A549 (cell line): ENCODE results near the gene NETO2. TPM values are rescaled to one million over a fixed set of nuclear protein-coding genes. Genes with fewer than 3 reads are reported as not detected.
"Not testable (repeated sequence)": the region's sequence is repeated elsewhere in the genome, so short reads cannot be mapped to it uniquely, and the experiment has no call there.

Experiments used
- ATAC-seq, 2 experiments: fragments of 200-7000 bp in 1 of 2; fragments of >200 bp in 1 of 2; cut with Nextera tagmentation in 1 of 2; cut with Tn5 transposase in 1 of 2; 3 replicates each; pipeline versions ENCODE4 v1.8.0 to v1.9.1; 2018 to 2020; ENCODE audit warnings: mild to moderate bottlenecking in 1 of 2, moderate library complexity in 1 of 2
- CTCF ChIA-PET: fragments of 300-600 bp; sonication (Branson Sonifier 250); formaldehyde crosslinking; extraction: SDS; loops from one replicate; lab custom pipeline; 2021; ENCODE audit warnings: antibody characterized with exemption, inconsistent platforms; lab: Yijun Ruan, JAX
- POLR2A ChIA-PET: fragments of 350-600 bp; formaldehyde crosslinking; extraction: SDS; loops from one replicate; lab custom pipeline; 2021; ENCODE audit warnings: antibody characterized with exemption, inconsistent platforms; lab: Yijun Ruan, JAX
- DNase-seq, 2 experiments: peaks; one replicate each; pipeline versions ENCODE4 v3.0.0 to v3.0.0-alpha.2; 2011 to 2016; ENCODE audit warnings: low read depth in 1 of 2, low spot score in 1 of 2
- FAIRE-seq: peaks from 2 replicates; lab custom pipeline; 2011; peaks lifted over from hg19 to GRCh38; lab: Jason Lieb, UNC
- H3K27ac ChIP-seq, 2 experiments: fragments of >200 bp; sonication (Bioruptor Twin); formaldehyde crosslinking; 3 replicates each; pipeline ENCODE4 v1.5.1; 2016 to 2017
- H3K4me1 ChIP-seq: fragments of >200 bp; sonication (Bioruptor Twin); formaldehyde crosslinking; 3 replicates; pipeline ENCODE4 v1.6.1; 2016
- H3K4me2 ChIP-seq: fragments of >200 bp; sonication (Bioruptor Twin); formaldehyde crosslinking; 3 replicates; pipeline ENCODE4 v1.6.1; 2016
- H3K4me3 ChIP-seq: fragments of >200 bp; sonication (Bioruptor Twin); formaldehyde crosslinking; 3 replicates; pipeline ENCODE4 v1.5.1; 2016
- H3K9me3 ChIP-seq: fragments of >200 bp; sonication (Bioruptor Twin); formaldehyde crosslinking; 3 replicates; pipeline ENCODE4 v1.6.1; 2016
- CBX2 ChIP-seq: fragments of 200-600 bp; sonication (generic); IDR thresholded peaks from 2 replicates; pipeline ENCODE4 v1.6.1; 2016; ENCODE audit warnings: low read depth, mild to moderate bottlenecking, borderline replicate concordance
- CBX8 ChIP-seq: fragments of 200-600 bp; sonication (generic); IDR thresholded peaks from 2 replicates; pipeline ENCODE4 v1.6.1; 2016
- CEBPB ChIP-seq, 2 experiments: fragments of >200 bp in 1 of 2; sonication (Bioruptor Twin) in 1 of 2; formaldehyde crosslinking in 1 of 2; IDR thresholded peaks; 2 replicates each; pipeline ENCODE4 v1.6.1; 2012 to 2016
- EHF ChIP-seq: fragments of 250-450 bp; sonication (Bioruptor Pico); IDR thresholded peaks from 2 replicates; pipeline ENCODE4 v1.5.0; 2020; ENCODE audit warnings: mild to moderate bottlenecking
- EP300 ChIP-seq, 2 experiments: fragments of >200 bp; sonication (Bioruptor Twin); formaldehyde crosslinking; IDR thresholded peaks; 2 replicates in 1 of 2; 3 replicates in 1 of 2; pipeline ENCODE4 v1.6.1; 2016 to 2017
- FOSL2 ChIP-seq, 2 experiments: fragments of 450-650 bp in 1 of 2; fragments of >200 bp in 1 of 2; sonication (Bioruptor Twin) in 1 of 2; formaldehyde crosslinking; IDR thresholded peaks; 2 replicates each; pipeline versions ENCODE4 v1.5.0 to v1.6.1; 2016 to 2020; ENCODE audit warnings: mild to moderate bottlenecking in 1 of 2, moderate library complexity in 1 of 2
- FOXS1 ChIP-seq: fragments of 250-450 bp; sonication (Bioruptor Pico); IDR thresholded peaks from 2 replicates; pipeline ENCODE4 v1.5.0; 2020; ENCODE audit warnings: mild to moderate bottlenecking, moderate library complexity
- HDAC2 ChIP-seq: fragments of 200-600 bp; sonication (generic); IDR thresholded peaks from 2 replicates; pipeline ENCODE4 v1.6.1; 2016
- HOXB13 ChIP-seq: fragments of 250-450 bp; sonication (Bioruptor Pico); IDR thresholded peaks from 2 replicates; pipeline ENCODE4 v1.5.0; 2020; ENCODE audit warnings: low read depth, mild to moderate bottlenecking, moderate library complexity
- KDM5A ChIP-seq: fragments of 200-600 bp; sonication (generic); IDR thresholded peaks from 2 replicates; pipeline ENCODE4 v1.6.1; 2016; ENCODE audit warnings: antibody characterized with exemption, mild to moderate bottlenecking
- MAFK ChIP-seq: fragments of 450-650 bp; IDR thresholded peaks from 2 replicates; pipeline ENCODE4 v1.6.1; 2014; ENCODE audit not compliant: partially characterized antibody
- MYC ChIP-seq: IDR thresholded peaks from 2 replicates; pipeline ENCODE4 v1.6.1; 2012; ENCODE audit warnings: mild to moderate bottlenecking, inconsistent platforms, low read length, improper control_type of control experiment, borderline replicate concordance
- NR3C1 ChIP-seq: fragments of >200 bp; sonication (Bioruptor Twin); formaldehyde crosslinking; IDR thresholded peaks from 3 replicates; pipeline ENCODE4 v1.6.1; 2017
- RARB ChIP-seq: fragments of 250-450 bp; sonication (Bioruptor Pico); IDR thresholded peaks from 2 replicates; pipeline ENCODE4 v1.8.0; 2021; ENCODE audit warnings: mild to moderate bottlenecking, moderate library complexity
- RCOR1 ChIP-seq: fragments of 150-350 bp; IDR thresholded peaks from 2 replicates; pipeline ENCODE4 v1.6.1; 2014; ENCODE audit warnings: antibody characterized with exemption, low read length, low read depth
- RNF2 ChIP-seq: fragments of 200-600 bp; sonication (generic); IDR thresholded peaks from 2 replicates; pipeline ENCODE4 v1.6.1; 2016; ENCODE audit warnings: low read depth, mild to moderate bottlenecking, antibody characterized with exemption, moderate library complexity, borderline replicate concordance
- SMC3 ChIP-seq: fragments of >200 bp; sonication (Bioruptor Twin); formaldehyde crosslinking; IDR thresholded peaks from 3 replicates; pipeline ENCODE4 v1.6.1; 2018; ENCODE audit warnings: inconsistent platforms
- TFCP2L1 ChIP-seq: fragments of 250-450 bp; sonication (Bioruptor Pico); IDR thresholded peaks from 2 replicates; pipeline ENCODE4 v1.5.0; 2021; ENCODE audit warnings: mild to moderate bottlenecking
- WGBS: methylation state at CpG from one replicate; pipeline ENCODE4 v1.1.6; 2017; ENCODE audit errors: missing lambda C conversion rate; 5-methylcytosine and 5-hydroxymethylcytosine counted together
- polyA plus RNA-seq, 4 experiments: library from polyadenylated mRNA; depleted of rRNA in 3 of 4; stranded (reverse); fragments of >200 nt; fragmentation: RNase III in 1 of 4; extraction: RNeasy Plus Mini Kit Qiagen cat#74134 plus additional on column Dnase treatment in 1 of 4; gene quantifications; 2 replicates in 3 of 4; 3 replicates in 1 of 4; pipeline ENCODE4 v1.2.3, GENCODE V29; 2011 to 2017
- TF ChIP-seq, protein P1 (sequence below): fragments of >200 bp; sonication (Bioruptor Twin); formaldehyde crosslinking; IDR thresholded peaks from 2 replicates; pipeline ENCODE4 v1.6.1; 2016
- TF ChIP-seq, protein P2 (sequence below): fragments of 250-450 bp; sonication (Bioruptor Pico); IDR thresholded peaks from 2 replicates; pipeline ENCODE4 v1.5.0; 2020; ENCODE audit warnings: low read depth, mild to moderate bottlenecking, moderate library complexity
- TF ChIP-seq, protein P3 (sequence below): IDR thresholded peaks from 2 replicates; pipeline ENCODE4 v1.6.1; 2012; ENCODE audit warnings: low read depth, borderline replicate concordance
- TF ChIP-seq, protein P4 (sequence below): IDR thresholded peaks from 2 replicates; pipeline ENCODE4 v1.6.1; 2012

The NETO2 gene
- polyA plus RNA-seq, 2 of the 4 experiments (the other 2 are of a cell fraction) = 65.2 to 139 TPM

DNA sequence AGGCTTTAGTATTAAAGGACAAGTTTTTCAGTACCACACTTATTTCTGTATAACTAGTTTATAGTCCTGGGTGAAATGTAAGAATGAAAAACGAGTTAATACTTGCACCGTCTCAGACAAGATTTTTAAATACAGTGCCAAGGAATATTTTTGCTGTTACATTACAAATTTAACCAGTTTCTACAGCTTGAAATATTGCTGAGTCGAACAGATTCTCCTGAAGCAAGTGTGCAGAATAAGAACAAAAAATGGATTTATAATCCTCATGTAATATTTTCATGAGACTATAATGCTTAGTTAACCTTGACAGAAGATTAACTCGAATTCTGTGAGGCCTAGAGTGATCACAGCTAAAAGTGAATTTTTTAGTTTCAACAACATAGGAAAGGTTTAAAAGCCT lies 3.1 kb downstream of the NETO2 start:
- TF ChIP-seq CBX8 (no peak), MAFK (peak; percentile 64)
- H3K4me1 ChIP-seq = peaks cover 45% of the 10 kb centered on the region
- ChIA-PET CTCF (interaction anchor here (0.8 to 6.0 kb wide), 7 partner anchors 9 to 1061 kb away, joined by 3 to 82 read pairs (median 12); no protein-coding TSS in a partner anchor), POLR2A (interaction anchor here (0.7 kb wide), 1 partner anchor 376 kb away, joined by 3 read pairs; no protein-coding TSS in a partner anchor)
- FAIRE-seq (peak; percentile 7), DNase-seq (no peak), ATAC-seq (no peak)
- 75% methylated on average over 4 of the region's 4 CpGs for WGBS
- no peak overlapping the region for H3K4me3 ChIP-seq
- H3K27ac ChIP-seq = no peak overlapping the region
- no peak overlapping the region for H3K4me2 ChIP-seq
- no peaks in the 10 kb centered on the region for H3K9me3 ChIP-seq

DNA sequence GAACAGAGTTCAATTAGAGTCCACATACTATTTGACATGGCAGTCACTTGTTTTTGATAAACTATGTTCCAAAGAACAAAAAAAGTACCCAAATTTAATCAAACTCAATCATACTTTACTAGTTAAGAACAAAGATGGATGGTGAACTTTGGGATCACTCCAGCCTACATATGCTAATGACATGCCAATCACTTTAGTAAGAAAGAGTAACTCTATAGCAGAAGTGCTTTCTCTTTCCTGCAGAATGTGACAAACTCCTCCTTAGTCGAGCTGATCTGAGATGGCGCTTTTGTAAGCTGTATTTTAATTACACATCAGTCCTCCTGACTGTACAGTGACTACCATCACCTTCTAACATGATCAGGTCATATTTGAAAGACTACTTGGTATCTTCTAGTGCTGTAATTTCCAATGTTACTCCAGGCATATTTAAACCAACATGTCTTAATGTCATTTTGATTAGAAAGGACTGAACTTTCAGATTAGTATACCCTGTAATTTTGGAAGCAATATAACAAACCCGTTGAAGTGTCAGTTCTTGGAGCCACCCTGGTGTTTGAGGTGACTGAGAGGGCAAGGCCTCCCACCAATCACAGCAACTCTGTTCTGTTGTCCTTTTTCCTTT lies 4.1 kb downstream of the NETO2 start:
- Histone ChIP-seq H3K4me1 (peaks cover 49% of the 10 kb centered on the region), H3K27ac (no peak overlapping the region), H3K4me2 (no peak overlapping the region), H3K4me3 (no peak overlapping the region), H3K9me3 (no peaks in the 10 kb centered on the region)
- no peak for DNase-seq
- TF ChIP-seq CBX2 = no peak
- 81% methylated on average over 3 of the region's 3 CpGs for WGBS
- no peak for ATAC-seq
- POLR2A ChIA-PET = no interaction called here
- CTCF ChIA-PET = interaction anchor here (1.5 to 1.6 kb wide), 2 partner anchors 1025 to 1063 kb away, joined by 3 to 4 read pairs; no protein-coding TSS in a partner anchor
- FAIRE-seq = no peak

DNA sequence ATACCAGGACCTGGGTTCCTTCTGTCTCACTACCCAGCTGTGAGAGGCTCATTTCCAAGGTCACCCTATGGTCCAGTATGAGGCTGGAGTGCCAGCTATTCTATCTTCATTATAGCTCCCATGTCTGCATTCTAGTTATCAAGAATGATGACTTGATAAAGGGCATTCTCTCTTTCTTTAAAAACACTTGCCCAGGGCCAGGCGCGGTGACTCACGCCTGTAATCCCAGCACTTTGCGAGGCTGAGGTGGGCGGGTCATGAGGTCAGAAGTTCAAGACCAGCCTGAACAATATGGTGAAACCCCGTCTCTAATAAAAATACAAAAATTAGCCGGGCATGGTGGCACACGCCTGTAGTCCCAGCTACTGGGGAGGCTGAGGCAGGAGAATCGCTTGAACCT lies 5.8 kb downstream of the NETO2 start:
- H3K4me3 ChIP-seq; POLR2A ChIA-PET; H3K9me3 ChIP-seq; FAIRE-seq; ATAC-seq; TF ChIP-seq FOSL2 (IDR thresholded peaks at IDR 0.05): not testable (repeated sequence)
- DNase-seq = peak in 1 of 2 experiments; percentile 42
- peak; percentile 56; the same call in 1 of the 2 replicates for TF ChIP-seq FOSL2 (CRISPR knock-in tag; IDR thresholded peaks at IDR 0.05)
- H3K4me2 ChIP-seq = peak overlapping the region; percentile 35
- H3K27ac ChIP-seq = peak overlapping the region in 1 of 2 experiments; percentile 25; a peak in 1 of 6 replicates
- WGBS = 45% methylated on average over 9 of the region's 9 CpGs
- CTCF ChIA-PET = interaction anchor here (1.4 kb wide), 1 partner anchor 1027 kb away, joined by 4 read pairs; no protein-coding TSS in a partner anchor
- H3K4me1 ChIP-seq = peaks cover 49% of the 10 kb centered on the region

DNA sequence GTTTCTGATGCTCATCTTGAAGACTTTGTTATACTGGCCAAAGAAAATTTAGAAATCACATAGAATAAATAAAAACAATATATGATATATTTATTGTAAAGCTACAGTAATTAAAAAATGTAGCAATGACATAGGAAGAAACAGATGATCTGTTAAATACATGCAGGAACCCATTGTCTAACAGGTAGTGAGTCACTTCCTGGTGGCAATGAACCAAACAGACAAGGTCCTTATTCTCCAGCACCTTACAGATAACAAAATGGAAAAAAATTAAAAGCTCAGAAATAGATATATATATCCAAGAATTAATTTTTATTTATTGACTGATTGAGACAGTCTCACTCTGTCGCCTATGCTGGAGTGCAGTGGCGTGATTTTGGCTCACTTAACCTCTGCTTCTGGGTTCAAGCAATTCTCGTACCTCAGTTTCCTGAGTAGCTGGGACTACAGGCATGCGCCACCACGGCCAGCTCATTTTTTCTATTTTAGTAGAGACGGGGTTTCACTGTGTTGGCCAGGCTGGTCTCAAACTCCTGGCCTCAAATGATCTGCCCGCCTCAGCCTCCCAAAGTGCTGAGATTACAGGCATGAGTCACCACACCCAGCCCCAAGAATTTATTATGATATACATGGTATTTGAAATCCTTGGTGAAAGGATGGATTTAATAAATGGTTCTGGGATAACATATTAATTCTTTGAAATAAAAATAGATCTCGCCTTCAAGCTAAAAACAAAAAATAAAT lies 7.5 kb downstream of the NETO2 start:
- H3K4me2 ChIP-seq = peak overlapping the region; percentile 48
- H3K27ac ChIP-seq = peak overlapping the region; percentile 31 to 74; a peak in 4 of 6 replicates
- 70% methylated on average over 8 of the region's 8 CpGs for WGBS
- CTCF ChIA-PET = interaction anchor here (0.6 to 1.2 kb wide), 2 partner anchors 531 to 1021 kb away, joined by 4 to 5 read pairs; no protein-coding TSS in a partner anchor
- TF ChIP-seq FOSL2 (IDR thresholded peaks at IDR 0.05) (peak; percentile 5; the same call in 1 of the 2 replicates), FOSL2 (CRISPR knock-in tag; IDR thresholded peaks at IDR 0.05) (peak; percentile 43; the same call in 1 of the 2 replicates)
- TF ChIP-seq, protein P1, sequence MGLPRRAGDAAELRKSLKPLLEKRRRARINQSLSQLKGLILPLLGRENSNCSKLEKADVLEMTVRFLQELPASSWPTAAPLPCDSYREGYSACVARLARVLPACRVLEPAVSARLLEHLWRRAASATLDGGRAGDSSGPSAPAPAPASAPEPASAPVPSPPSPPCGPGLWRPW = no peak
- TF ChIP-seq, all 56 proteins: peak for 1
- no peak overlapping the region for H3K4me3 ChIP-seq
- H3K4me1 ChIP-seq = peaks cover 46% of the 10 kb centered on the region
- no peaks in the 10 kb centered on the region for H3K9me3 ChIP-seq
- POLR2A ChIA-PET = interaction anchor here (1.2 kb wide), 1 partner anchor 1474 kb away, joined by 6 read pairs; the partner anchor contains the start of gene N4BP1
- FAIRE-seq (no peak), ATAC-seq (no peak), DNase-seq (peak in 1 of 2 experiments; percentile 25)

DNA sequence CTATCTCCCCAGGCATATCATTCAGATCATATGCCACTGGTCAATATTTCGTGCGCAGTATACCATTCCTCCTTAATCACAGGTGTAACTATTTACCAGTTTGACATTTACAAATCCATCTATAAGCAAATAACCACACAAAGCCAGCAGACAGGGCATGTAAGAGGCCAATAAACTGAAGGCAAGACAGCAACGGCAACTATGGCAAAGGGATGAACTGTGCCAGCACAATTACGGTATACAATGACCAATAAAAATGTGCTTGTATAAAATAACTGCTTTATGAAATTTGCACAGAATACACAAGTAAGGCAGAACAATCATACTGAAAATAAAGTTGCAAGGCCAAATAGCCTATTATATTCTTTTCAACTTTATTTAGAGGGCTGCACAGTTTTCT lies 9.2 kb downstream of the NETO2 start:
- ChIA-PET POLR2A (no interaction called here), CTCF (interaction anchor here (2.4 kb wide), 1 partner anchor 96 kb away, joined by 8 read pairs; no protein-coding TSS in a partner anchor)
- DNase-seq = no peak
- Histone ChIP-seq H3K4me1 (peaks cover 37% of the 10 kb centered on the region), H3K4me2 (no peak overlapping the region), H3K4me3 (no peak overlapping the region), H3K27ac (no peak overlapping the region), H3K9me3 (no peaks in the 10 kb centered on the region)
- FAIRE-seq = no peak
- WGBS = 89% methylated on average over 4 of the region's 4 CpGs
- ATAC-seq = no peak
- no peak for TF ChIP-seq FOSL2 (IDR thresholded peaks at IDR 0.05)
- no peak for TF ChIP-seq FOSL2 (CRISPR knock-in tag; IDR thresholded peaks at IDR 0.05)
- TF ChIP-seq, protein P1 = no peak
- TF ChIP-seq RARB (CRISPR knock-in tag) = no peak
- TF ChIP-seq FOXS1 (CRISPR knock-in tag) = no peak
- no peak for TF ChIP-seq EP300 (IDR thresholded peaks at IDR 0.05)
- no peak for TF ChIP-seq MYC
- no peak for TF ChIP-seq TFCP2L1
- TF ChIP-seq, protein P2, sequence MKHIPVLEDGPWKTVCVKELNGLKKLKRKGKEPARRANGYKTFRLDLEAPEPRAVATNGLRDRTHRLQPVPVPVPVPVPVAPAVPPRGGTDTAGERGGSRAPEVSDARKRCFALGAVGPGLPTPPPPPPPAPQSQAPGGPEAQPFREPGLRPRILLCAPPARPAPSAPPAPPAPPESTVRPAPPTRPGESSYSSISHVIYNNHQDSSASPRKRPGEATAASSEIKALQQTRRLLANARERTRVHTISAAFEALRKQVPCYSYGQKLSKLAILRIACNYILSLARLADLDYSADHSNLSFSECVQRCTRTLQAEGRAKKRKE (CRISPR knock-in tag) = no peak
- TF ChIP-seq EHF = no peak
- TF ChIP-seq, protein P3, sequence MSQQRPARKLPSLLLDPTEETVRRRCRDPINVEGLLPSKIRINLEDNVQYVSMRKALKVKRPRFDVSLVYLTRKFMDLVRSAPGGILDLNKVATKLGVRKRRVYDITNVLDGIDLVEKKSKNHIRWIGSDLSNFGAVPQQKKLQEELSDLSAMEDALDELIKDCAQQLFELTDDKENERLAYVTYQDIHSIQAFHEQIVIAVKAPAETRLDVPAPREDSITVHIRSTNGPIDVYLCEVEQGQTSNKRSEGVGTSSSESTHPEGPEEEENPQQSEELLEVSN = no peak
- no peak for TF ChIP-seq HOXB13 (CRISPR knock-in tag)
- TF ChIP-seq HDAC2 = no peak
- no peak for TF ChIP-seq SMC3
- TF ChIP-seq RCOR1 = no peak
- no peak for TF ChIP-seq NR3C1
- TF ChIP-seq RNF2 = no peak
- TF ChIP-seq CEBPB (IDR thresholded peaks at IDR 0.05) = no peak
- TF ChIP-seq KDM5A = no peak
- TF ChIP-seq, protein P4, sequence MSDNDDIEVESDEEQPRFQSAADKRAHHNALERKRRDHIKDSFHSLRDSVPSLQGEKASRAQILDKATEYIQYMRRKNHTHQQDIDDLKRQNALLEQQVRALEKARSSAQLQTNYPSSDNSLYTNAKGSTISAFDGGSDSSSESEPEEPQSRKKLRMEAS = no peak
